ENCODE results near the gene FBN2.
"Not testable (repeated sequence)": the region's sequence is repeated elsewhere in the genome, so short reads cannot be mapped to it uniquely, and the experiment has no call there.

The FBN2 gene

DNA sequence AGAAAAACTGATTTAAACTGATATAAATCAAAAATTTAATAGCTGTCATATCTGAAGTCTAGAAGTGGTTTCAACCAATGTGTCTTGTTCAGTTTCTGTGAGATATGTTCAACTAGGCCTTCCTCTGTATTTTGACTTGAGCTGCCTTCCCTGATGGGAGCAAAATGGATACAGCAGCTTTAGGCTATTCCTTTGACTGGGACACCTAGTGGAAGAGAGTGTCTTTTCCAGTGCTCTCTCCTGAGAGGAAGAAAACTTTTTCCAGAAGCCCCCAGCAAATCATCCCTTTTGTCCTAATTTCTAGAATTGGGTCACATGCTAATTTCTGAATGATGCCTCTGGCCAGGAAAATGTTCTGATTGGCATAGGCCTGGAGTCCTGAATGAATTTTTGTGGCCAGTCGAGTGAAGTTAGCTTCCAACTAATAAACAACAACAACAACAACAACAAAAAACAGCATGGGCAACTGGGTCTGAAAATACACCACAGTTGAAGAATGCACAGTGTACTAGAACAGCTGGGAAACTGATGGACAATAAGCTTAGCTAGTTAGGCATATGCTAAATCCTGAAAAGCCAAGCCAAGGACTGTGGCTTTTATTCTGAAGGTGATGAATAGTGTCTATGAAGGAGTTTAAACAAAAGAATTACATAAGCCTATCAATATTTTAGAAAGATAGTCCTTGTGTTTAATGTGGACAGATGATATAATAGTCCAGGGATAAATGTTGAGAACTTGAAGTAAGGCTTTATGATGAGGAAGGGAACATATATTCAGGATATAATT is 125.7 kb downstream of the FBN2 start:
- DNase-seq = no peak

DNA sequence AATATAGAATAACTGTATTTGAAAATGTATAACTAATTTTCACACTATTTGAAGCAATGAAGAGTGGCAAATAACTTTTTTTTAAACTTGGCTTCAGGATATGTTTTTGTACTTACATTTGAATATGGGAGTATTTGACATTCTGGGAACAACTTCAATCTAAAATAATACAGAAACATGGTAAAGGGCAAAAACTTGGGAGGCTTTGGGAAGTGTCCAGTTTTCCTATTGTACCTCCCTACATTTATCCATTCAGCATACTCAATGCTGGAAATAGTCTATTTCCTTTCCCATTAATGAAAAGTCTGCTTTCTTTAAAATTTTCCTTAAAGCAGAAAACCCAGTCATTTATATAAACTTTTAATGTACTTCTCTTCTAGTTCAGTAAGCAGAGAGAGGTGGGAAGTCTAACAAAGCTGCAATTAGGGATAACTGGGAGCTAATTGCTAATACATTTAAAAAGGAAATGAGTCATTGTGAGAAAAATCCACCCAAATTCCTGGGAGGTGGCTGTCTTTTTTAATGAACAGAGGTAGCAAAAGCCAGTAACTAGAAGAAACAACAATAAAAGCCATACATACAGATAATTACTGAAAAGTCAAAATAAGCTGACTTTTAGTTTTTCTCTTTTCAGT is 128.8 kb downstream of the FBN2 start:
- DNase-seq = no peak

DNA sequence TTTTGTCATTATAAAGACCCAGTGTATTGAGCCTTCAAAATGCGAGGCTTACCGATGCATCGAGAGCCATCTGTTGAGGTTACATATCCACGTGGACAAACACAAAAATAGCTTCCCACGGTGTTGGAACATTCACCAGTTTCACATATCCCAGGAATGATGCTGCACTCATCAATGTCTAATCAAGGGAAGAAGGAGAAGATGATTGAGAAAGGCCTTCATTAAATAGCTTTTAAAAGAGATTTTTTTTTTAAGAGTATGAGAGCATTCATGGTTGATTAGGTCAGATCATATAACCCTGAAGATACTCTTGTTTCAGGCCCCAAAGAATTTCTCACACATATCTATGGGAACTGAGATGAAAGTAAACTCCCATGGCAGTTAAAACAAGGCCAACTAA is 129.4 kb downstream of the FBN2 start:
- DNase-seq = no peak

DNA sequence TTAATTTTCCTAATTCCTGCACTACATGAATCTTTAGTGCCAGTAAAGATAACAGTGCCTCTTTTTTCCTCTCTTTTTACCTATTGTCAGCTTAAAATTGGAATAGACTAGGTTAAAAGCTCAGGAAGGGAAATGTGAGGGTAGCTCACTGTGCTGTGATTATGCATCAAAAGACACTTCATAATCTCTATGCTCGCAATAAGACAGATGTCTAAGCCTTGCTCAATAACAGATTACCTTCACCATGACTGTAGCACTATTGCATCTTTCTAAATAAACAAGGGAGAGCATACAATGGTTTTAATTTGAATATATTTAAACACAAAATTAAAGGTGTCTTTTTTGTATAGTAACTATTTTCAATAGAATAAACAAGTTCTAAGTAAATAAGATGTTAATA is 130.1 kb downstream of the FBN2 start:
- no peak for DNase-seq

DNA sequence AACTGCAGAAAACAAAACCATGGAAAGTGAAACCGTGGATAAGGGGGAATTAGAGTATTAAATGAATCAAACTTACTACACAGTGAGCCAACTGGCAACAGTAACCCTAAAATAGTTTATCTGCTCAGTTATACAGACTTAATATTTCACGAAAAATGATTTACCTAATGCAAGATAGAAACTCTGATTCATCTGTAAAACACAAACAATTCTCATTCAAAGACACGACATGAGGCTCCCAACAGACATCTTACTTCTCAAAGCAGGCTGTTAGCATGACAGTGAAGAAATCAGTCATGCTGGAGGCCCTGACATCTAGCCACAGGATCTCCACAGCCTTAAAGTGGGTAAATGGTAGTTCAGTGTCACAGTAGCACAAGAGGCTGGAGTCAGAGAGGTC is 131.2 kb downstream of the FBN2 start:
- DNase-seq = no peak

DNA sequence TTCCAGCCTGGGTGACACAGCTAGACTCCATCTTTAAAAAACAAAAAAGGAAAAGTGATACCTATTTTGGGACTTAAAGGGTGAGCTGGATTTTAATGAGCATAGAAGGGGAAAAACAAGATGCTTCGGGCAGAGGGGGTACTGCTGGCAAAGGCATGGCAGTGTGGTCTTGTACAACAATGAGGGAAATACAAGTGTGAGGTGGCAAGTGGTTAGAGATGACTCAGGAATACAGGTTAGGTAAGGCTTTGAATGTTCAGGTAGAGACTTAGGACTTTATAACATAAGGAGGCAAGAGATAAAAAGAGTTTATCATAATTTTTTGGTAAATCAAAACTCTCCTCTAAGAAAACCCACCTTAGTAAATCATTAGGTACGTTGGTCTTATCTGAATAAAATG is 132.9 kb downstream of the FBN2 start:
- no peak for DNase-seq

DNA sequence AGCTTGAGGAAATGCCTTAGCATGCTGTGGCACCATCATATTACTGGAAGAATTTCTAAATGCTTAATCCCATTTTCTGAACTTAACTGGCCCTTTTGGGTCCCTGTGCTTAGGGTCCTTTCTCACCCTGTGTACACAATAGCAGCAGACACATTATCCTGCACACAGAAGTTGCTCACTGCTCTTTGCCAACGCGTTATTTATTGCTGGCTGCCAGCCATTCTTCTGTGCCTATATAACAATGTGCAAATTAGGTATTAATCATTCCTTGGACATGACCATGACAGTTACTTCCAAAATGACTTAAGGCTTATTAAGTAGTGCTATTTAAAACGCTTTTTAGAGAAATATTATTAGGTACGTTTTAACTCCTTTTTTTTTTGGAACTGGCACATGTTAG is 134.7 kb downstream of the FBN2 start:
- no peak for DNase-seq

DNA sequence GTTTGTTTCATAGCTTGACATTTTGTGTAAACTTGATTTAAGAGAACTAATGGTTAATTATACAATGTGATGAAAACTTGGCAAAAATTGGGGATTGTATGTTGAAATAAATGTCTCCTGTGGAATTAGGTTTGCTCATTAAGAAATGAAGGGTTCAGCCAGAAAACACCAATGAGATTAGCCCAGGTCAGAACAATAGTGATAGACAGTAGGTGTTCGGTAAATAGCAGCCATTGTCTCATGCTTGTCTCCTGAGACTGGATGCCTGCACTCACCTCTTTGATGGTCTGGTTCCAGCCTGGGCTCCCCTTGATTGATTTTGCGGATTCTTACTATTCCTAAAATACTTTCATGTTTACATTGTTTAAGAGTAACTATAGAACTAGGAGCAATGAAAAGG is 135.5 kb downstream of the FBN2 start:
- no peak for DNase-seq

DNA sequence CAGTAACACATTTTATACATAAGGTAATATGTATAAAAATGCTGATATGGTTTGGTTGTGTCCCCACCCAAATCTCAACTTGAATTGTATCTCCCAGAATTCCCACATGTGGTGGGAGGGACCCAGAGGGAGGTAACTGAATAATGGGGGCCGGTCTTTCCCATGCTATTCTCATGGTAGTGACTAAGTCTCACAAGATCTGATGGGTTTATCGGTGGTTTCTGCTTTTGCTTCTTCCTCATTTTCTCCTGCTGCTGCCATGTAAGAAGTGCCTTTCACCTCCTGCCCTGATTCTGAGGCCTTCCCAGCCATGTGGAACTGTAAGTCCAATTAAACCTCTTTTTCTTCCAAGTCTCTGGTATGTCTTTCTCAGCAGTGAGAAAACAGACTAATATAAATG is 137.3 kb downstream of the FBN2 start:
- not testable (repeated sequence) for DNase-seq

DNA sequence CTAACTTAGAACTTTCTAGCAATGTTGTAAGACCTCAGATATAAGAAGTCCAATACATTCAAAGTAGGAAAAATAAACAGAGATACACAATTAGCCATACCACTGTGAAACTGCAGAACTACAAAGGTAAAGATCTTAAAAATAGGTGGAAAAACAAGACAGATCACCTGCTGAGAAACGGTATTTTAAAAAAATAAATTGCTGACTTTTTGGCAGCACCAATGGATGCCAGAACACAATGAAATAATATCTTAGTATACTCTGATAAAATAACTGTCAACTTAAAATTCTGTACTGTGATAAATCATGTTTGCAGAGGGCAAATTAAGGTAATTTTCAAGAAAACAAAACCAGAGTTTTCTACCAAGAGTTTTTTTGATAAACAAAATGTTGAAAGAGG is 138.9 kb downstream of the FBN2 start:
- no peak for DNase-seq

DNA sequence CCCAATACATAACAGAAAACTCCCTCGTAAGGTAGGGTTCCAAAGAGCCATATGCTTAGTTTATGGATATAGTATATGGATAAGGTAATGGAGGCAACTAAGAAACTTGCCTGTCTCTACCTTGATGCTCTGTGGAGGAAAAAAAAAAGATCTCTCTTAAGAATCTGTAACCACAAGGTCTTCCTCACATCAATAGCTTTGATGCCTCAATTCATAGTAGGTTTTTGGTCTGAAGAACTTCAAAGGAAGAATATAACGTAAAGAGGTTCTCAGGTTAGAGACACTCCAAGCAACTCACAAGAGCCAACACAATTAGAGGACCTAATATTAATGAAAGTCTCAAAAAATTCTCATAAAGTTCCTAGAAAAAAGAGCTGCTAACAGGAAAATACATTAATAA is 140.2 kb downstream of the FBN2 start:
- DNase-seq = no peak

DNA sequence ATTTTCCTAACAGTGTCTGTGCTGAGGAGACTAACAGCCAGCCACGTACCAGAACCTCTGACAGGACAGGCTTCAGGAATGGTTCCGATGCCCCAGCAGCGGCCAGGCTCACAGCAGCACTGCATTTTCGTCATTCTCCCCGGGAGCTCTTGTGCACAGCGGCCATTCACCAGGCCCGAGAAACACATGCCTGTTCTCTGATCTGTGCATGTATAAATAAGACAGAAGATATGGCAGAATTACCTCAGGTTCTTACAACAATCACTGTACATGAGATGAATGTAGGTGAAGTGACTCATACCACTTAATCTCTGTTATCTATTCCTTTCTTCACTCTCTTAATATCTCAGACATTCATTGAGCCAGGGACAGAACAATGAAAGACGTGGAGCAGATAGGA is 143.0 kb downstream of the FBN2 start:
- DNase-seq = no peak

DNA sequence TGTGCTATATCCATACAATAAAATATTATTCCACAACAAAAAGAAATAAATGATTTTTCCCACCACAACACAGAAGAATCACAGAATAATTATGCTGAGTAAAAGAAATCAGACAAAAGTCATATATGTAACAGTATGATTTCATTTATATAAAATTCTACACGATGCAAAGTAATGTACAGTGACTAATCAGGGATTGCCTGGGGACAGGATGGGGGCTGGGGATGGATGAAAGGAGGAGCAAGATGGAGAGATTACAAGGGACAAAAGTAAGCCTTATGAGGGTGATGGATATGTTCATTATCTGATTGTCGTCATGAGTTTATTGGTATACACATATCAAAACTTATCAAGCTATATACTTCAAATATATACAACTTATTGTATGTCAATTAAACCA is 154.0 kb downstream of the FBN2 start:
- DNase-seq = no peak

DNA sequence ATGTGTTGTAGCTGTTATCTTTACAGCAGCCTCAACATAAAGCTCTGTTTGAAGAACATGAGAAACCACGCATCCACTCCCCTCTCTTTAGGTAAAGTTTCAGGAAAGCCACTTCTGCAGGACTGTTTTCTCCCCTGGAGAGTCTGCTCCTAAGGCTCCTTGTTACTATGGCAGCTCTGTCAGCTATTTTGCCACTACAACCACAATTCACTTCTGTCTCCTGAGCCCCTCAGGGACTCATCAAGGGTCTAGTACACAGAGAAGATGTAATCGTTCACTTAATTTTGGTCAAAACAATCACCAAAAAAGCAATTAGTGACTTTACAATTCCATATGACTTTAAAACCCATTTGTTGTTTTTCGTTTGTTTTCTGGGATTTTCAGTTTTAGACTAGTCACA is 157.7 kb downstream of the FBN2 start:
- no peak for DNase-seq

DNA sequence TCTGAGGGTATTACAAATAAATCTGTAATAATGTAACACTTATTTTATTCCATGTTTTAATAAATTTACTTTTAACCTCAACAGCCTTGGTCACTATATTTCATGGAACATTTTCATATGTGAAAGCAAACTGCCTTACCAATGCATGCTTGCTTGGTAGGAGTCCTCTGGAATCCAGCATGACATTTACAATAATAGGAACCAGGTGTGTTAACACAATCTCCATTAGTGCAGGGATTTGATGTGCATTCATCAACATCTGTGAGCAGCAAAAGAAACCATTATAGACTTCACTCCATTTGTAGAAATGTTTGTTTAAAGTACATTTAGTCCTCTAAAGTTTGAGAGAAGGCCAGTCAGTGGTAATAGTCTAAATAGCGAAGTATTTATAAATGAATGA is 159.4 kb downstream of the FBN2 start:
- DNase-seq = no peak

DNA sequence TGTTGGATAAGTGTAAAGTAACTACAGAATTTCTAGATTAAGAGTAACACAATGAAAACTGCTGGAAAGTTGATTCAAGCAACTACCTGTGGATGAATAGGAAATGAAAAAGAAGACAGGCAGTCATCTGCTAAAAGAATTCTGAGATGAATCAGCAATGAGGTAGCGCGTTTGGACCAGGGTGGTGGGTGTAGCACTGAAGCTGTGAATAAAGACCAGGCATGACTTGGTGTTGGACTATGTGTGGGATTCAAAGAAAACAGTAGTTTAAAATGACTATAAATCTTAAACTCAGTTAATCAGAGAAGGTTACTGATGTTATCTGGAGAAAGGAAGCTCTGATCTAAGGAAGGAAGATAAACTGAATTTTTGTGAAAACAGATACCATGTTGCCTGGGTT is 159.8 kb downstream of the FBN2 start:
- DNase-seq = no peak

DNA sequence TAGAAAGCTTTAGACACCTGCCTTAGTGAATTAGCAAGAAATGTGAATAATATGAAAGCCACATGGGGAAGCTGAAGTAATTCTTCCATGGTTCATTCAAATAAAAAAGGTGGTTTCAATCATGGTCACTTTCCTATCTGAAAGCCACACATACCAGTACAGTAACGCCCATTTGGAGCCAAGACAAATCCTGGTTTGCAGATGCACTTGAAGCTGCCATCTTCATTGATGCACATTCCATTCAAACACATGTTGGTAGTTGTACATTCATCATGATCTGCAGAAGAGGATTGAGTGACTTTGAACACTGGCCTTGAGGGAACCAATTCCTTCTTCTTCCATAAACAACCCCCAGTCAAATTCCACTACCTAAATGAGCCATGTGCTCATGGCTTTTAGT is 161.5 kb downstream of the FBN2 start:
- DNase-seq = no peak

DNA sequence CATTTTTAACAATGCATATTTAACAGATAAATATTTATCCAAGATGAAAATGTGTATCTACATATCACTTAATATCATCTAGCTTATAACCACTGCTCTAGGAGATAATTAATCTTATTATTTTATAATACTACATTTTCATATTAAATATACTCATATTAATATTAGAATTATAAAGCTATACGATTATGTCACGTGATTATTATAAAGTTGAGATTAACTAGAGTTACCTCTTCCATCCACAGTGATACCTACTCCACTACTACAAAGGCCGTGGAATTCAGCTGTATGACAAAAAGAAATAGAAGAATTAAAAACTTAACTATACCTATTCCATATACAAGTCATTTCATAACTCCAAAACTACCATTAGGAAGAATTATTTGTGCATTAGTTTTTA is 171.9 kb downstream of the FBN2 start:
- DNase-seq = no peak

DNA sequence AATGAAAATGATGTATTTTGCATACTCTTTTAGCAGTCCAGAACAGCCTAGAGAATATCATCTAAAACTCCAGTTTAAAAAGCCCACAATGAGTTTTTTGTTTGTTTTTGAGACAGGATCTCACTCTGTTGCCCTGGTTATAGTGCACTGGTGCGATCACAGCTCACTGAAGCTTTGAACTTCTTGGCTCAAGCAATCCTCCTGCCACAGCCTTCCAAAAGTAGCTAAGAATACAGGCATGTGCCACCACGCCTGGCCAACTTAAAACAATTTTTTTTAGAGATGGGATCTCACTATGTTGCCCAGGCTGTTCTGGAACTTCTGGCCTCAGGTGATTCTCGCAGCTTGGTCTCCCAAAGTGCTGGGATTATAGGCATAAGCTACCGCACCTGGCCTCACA is 175.7 kb downstream of the FBN2 start:
- DNase-seq = no peak

DNA sequence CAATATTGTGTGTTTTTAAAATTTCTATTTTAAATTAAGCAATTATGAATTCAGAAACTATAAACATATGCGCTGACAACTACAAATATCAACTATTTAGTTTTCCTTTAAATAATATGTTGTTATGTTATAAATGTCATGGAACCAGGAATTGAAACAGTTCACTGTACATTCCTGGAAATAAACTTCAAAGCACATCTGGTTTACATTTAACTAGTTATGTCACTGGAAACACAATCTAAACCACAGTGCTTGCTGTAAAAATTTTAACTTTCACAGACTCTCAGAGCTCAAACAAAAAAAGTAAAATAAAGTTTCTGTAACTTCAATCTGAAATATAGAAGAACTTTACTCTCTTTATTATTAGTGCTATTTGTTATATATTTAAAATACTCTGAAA is 179.2 kb downstream of the FBN2 start:
- DNase-seq = no peak

DNA sequence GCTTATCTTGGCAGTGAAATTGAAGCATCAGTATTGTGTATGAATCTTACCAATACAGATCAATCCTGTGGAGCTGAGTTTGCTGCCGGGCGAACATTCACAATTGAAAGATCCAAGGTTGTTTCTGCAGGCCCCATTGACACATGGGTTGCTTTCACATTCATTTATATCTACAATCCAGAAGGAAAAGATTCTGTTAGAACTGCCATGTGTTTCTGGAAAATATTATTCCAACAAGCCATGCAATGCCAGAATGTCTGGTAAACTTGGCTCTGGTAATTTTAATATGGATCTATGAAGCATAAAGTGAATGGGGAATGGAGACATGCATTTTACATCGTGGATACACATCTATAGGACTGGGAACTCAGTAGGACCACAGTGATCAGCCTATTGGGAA is 180.8 kb downstream of the FBN2 start:
- DNase-seq = no peak

DNA sequence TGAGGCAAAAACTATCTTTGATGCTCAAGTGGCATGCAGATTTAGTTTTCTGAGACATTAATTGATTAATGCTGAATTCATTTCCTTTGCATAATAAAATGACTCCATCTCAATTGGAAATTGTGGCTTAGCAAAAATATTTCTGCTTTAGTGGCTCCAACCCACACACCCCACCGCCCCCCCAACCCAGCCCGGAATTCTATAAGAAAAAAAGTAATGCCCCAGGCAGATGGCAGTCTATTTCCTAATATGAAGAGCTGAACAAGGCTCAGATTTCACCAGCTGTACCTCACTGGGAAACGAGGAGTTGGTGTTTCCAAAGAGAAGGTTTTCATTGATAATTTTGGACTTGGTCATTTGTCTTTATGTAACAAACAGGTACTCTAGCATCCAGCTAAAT is 182.1 kb downstream of the FBN2 start:
- DNase-seq = no peak

DNA sequence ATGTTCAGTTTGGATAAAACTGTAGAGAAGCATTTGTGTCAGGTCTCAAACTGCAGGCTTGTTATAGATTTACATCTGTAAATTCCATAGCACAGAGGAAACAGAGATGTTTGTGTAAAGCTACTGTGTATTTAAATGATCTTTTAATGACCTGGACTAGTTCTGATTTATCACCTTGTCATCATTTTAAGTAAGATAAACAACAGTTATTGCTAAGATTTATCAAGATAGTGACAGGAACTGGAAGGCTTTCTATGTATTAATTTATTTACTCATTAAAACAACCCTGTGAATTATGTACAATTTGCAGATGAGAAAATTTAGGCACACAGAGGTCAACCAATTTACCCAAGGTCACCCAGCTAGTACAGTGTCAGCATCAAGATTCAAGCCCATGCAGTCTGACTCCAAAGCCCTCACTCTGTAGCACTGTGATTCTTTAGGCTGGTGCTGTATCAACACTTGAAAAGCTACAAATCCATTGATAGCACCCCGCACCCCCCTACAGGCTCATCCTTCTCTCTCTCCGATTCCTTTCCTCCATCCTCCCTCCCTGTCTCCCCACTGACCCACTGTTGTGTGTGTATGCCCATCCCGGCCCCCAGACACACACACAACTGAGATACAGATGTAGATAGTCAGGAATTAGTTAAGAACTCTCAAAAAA is 184.5 kb downstream of the FBN2 start:
- no peak for DNase-seq

DNA sequence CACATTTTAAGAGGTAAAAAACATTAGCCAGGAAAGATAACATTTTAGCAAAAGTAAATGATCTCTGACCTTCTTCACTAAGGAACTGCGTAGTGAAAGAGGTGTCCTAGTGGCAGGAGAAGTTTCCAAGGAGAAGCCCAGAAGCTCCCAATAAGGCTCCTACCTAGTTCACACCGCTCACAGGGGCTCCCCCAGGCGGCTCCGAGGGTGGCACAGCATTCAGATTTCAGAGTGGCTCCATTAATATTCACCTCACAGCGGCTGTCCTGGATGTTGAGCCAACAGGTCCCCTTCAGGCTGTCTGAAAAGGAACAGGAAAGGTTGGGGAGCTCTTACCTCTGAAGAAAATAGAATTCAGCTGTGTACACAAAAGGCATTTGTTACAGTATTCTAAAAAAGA is 187.3 kb downstream of the FBN2 start:
- no peak for DNase-seq
